Measurements from ENCODE around the gene TMTC4. TPM values are rescaled to one million over a fixed set of nuclear protein-coding genes. Genes with fewer than 3 reads are reported as not detected.
"Not testable (repeated sequence)": the region's sequence is repeated elsewhere in the genome, so short reads cannot be mapped to it uniquely, and the experiment has no call there.

TMTC4 gene
- total RNA-seq, 4 donors from 2014 or later, result 7.5 to 14.1 (median 8.4) TPM

DNA sequence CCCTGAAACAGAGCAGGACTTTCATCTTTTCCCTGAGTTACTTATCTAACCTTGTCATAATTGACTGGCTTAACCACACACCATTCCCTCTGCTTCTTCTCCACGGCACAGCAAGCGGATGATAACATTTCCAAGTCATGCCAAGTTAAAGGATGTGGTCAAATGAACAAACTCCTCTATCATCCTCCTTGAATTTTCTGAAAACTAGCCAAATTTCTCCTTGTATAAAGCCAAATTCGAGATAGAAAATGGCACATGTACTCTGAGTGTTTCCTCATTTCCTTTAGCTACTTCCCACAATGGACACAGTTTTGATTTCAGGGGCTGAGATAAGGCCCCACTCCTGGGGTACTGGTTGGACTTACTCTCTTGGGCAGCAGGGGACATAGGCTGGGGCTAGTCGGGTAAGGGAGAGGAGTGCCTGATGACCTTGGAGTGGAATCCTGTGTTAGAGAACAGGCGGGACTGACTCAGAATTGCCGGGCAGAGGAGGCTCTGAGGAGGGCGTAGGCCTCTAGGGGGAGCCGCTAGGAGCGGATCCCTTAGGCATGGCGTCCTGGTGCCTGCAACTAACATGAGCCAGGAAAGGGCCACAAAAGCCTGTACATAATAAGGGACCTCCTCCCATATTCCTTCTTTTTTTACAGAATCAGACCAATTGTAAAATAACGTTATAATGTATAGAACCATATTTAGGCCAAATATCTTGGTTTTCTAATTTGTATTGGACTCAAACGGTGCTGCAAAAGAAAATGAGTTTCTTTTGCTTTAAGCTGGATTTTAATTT is 20.3 kb upstream of the TMTC4 start:
- Histone ChIP-seq H3K4me3 (no peak overlapping the region), H3K27ac (no peak overlapping the region), H3K27me3 (peaks cover 0 to 7% (median 0%) of the 10 kb centered on the region in 4 donors), H3K9me3 (peaks cover 0 to 8% (median 0%) of the 10 kb centered on the region in 3 donors), H3K4me1 (no peaks in the 10 kb centered on the region), H3K36me3 (no peaks in the 10 kb centered on the region)
- TF ChIP-seq, protein P1, sequence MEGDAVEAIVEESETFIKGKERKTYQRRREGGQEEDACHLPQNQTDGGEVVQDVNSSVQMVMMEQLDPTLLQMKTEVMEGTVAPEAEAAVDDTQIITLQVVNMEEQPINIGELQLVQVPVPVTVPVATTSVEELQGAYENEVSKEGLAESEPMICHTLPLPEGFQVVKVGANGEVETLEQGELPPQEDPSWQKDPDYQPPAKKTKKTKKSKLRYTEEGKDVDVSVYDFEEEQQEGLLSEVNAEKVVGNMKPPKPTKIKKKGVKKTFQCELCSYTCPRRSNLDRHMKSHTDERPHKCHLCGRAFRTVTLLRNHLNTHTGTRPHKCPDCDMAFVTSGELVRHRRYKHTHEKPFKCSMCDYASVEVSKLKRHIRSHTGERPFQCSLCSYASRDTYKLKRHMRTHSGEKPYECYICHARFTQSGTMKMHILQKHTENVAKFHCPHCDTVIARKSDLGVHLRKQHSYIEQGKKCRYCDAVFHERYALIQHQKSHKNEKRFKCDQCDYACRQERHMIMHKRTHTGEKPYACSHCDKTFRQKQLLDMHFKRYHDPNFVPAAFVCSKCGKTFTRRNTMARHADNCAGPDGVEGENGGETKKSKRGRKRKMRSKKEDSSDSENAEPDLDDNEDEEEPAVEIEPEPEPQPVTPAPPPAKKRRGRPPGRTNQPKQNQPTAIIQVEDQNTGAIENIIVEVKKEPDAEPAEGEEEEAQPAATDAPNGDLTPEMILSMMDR (IDR thresholded peaks at IDR 0.05), result peak in 2 of 6 experiments; percentile 5 to 8
- no peak for TF ChIP-seq POLR2A (IDR thresholded peaks at IDR 0.05)
- DNase-seq, result no peak
- whole genome bisulfite sequencing, 2 donors, result 54 to 64% methylated on average over 11 to 12 of the region's 12 CpGs
- intact Hi-C loops (cut with DNase I), result no loop called here

DNA sequence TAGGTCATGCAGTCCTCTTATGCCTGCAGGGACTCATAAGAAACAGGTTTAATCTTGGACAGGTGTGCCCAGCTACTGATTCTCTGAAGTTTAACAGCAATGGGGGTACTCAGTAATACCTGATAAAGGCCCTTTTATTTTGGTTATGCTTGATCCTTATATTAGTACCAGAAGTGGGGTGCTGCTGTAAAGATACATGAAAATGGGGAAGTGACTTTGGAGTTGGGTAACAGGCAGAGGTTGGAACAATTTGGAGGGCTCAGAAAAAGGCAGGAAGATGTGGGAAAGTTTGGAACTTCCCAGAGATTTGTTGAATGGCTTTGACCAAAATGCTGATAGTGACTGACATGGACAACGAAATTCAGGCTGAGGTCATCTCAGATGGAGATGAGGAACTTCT is 14.6 kb upstream of the TMTC4 start:
- Histone ChIP-seq H3K9me3 (peaks cover 0 to 21% (median 0%) of the 10 kb centered on the region in 3 donors), H3K36me3 (no peaks in the 10 kb centered on the region), H3K27ac (no peak overlapping the region), H3K27me3 (peaks cover 0 to 7% (median 0%) of the 10 kb centered on the region in 4 donors), H3K4me3 (no peak overlapping the region), H3K4me1 (no peaks in the 10 kb centered on the region)
- no peak for TF ChIP-seq POLR2A (IDR thresholded peaks at IDR 0.05)
- TF ChIP-seq, protein P1 (IDR thresholded peaks at IDR 0.05), result no peak
- DNase-seq, result no peak
- intact Hi-C loops (cut with DNase I), result no loop called here
- 44 to 57% methylated on average over 1 of the region's 1 CpG for WGBS, 2 donors

DNA sequence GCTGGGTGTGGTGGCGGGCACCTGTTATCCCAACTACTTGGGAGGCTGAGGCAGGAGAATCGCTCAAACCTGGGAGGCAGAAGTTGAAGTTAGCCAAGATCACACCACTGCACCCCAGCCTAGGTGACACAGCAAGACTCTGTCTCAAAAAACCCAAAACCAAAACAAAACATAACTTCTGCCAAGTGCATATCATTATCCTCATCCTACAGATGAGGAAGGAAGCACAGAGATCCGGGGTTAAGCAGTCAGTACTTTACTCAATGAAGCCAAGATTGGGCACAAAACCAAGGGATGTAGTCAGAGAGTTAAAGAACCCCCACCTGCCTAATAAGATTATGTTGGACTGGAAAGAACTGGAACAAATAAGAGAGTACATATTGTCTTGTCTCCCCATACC is 5.5 kb upstream of the TMTC4 start:
- WGBS, 2 donors, result 53 to 75% methylated on average over 2 of the region's 3 CpGs
- no peak for TF ChIP-seq POLR2A (IDR thresholded peaks at IDR 0.05)
- TF ChIP-seq, protein P1 (IDR thresholded peaks at IDR 0.05), result no peak
- DNase-seq, result no peak
- peaks cover 0 to 8% (median 0%) of the 10 kb centered on the region in 3 donors for H3K4me1 ChIP-seq
- H3K27me3 ChIP-seq, result no peaks in the 10 kb centered on the region
- H3K4me3 ChIP-seq, result no peak overlapping the region
- H3K36me3 ChIP-seq, result no peaks in the 10 kb centered on the region
- no peaks in the 10 kb centered on the region for H3K9me3 ChIP-seq
- H3K27ac ChIP-seq, result no peak overlapping the region
- intact Hi-C loops (cut with DNase I), result no loop called here

DNA sequence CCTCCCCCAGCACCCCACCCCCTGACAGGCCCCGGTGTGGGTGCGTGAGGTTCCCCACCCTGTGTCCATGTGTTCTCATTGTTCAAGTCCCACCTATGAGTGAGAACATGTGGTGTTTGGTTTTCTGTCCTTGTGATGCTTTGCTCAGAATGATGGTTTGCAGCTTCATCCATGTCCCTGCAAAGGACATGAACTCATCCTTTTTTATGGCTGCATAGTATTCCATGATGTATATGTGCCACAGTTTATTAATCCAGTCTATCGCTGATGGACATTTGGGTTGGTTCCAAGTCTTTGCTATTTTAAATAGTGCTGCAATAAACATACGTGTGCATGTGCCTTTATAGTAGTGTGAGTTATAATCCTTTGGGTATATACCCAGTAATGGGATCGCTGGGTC is 2.5 kb upstream of the TMTC4 start:
- H3K4me3 ChIP-seq; DNase-seq; H3K36me3 ChIP-seq; H3K9me3 ChIP-seq; H3K27ac ChIP-seq; intact Hi-C loops (cut with DNase I); H3K27me3 ChIP-seq: not testable (repeated sequence)
- H3K4me1 ChIP-seq, result peaks cover 4 to 24% (median 11%) of the 10 kb centered on the region in 3 donors
- 87 to 99% methylated on average over 3 to 4 of the region's 5 CpGs for WGBS, 2 donors

DNA sequence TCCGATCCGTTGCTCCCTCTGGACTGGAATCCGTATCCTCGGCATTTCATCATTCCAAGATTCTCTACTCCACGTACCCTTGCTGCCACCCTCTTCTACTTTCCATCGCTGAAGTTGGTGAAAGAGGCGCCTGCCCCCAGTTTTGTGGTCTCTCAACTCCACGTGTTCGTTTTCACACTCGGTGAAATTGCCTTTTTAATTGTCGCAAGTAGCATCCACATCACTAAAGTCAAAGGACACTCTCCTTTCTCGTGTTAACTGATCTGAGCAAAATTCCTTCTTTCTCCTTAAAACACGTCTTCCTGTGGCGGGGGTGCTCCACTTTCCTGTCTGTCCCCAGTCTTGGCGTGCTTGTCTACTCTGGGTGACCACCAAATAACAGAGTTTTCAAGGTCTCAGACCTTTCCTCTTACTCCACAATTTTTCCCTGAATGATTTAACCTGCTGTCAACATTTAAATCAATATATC is 1.1 kb upstream of the TMTC4 start:
- no peaks in the 10 kb centered on the region for H3K9me3 ChIP-seq
- 15 to 16% methylated on average over 15 of the region's 15 CpGs for WGBS, 2 donors
- DNase-seq, result no peak
- H3K4me3 ChIP-seq, result peak overlapping the region; percentile 80 to 100 (median 88)
- H3K27ac ChIP-seq, result peak overlapping the region in 3 of 4 donors; percentile 90 to 97 (median 97)
- intact Hi-C loops (cut with DNase I), result no loop called here
- H3K4me1 ChIP-seq, result peaks cover 4 to 32% (median 11%) of the 10 kb centered on the region in 3 donors
- TF ChIP-seq, protein P1 (IDR thresholded peaks at IDR 0.05), result no peak
- TF ChIP-seq POLR2A (IDR thresholded peaks at IDR 0.05), result no peak
- no peaks in the 10 kb centered on the region for H3K27me3 ChIP-seq
- H3K36me3 ChIP-seq, result no peaks in the 10 kb centered on the region
